GM23338 (cell line): Measurements from ENCODE around the gene FRMD4A. TPM values are rescaled to one million over a fixed set of nuclear protein-coding genes. Genes with fewer than 3 reads are reported as not detected.

ENCODE experiments used
- ATAC-seq: fragments of 200-7000 bp; cut with Tn5 transposase; 3 replicates; pipeline ENCODE4 v1.9.1; 2020
- DNase-seq: peaks from one replicate; pipeline ENCODE4 v3.0.0-alpha.2; 2015; ENCODE audit warnings: low spot score
- H2AFZ ChIP-seq: fragments of 200-600 bp; sonication (generic); 2 replicates; pipeline ENCODE4 v1.8.0; 2016; ENCODE audit warnings: antibody characterized with exemption, mild to moderate bottlenecking, moderate library complexity
- H3F3A ChIP-seq: fragments of 200-600 bp; sonication (generic); replicated peaks from 2 replicates; pipeline ENCODE4 v1.8.0; 2017; ENCODE audit warnings: antibody characterized with exemption, mixed run types, low read depth
- H3K27ac ChIP-seq: fragments of 200-600 bp; sonication (generic); 2 replicates; pipeline ENCODE4 v1.6.1; 2016; ENCODE audit warnings: low read depth
- H3K27me3 ChIP-seq: fragments of 200-600 bp; sonication (generic); 2 replicates; pipeline ENCODE4 v1.8.0; 2016; ENCODE audit warnings: mild to moderate bottlenecking, mixed run types, moderate library complexity; ENCODE audit not compliant: insufficient read depth
- H3K36me3 ChIP-seq: fragments of 200-600 bp; sonication (generic); 2 replicates; pipeline ENCODE4 v1.8.0; 2016; ENCODE audit warnings: mild to moderate bottlenecking; ENCODE audit not compliant: insufficient read depth
- H3K4me1 ChIP-seq: fragments of 200-600 bp; sonication (generic); 2 replicates; pipeline ENCODE4 v1.8.0; 2016; ENCODE audit warnings: mild to moderate bottlenecking, moderate library complexity; ENCODE audit not compliant: insufficient read depth
- H3K4me2 ChIP-seq: fragments of 200-600 bp; sonication (generic); 2 replicates; pipeline ENCODE4 v1.7.1; 2017; ENCODE audit warnings: mixed run types
- H3K4me3 ChIP-seq: fragments of 200-600 bp; sonication (generic); 2 replicates; pipeline ENCODE4 v1.6.1; 2016; ENCODE audit warnings: mixed run types
- H3K79me2 ChIP-seq: fragments of 200-600 bp; sonication (generic); replicated peaks from 2 replicates; pipeline ENCODE4 v1.8.0; 2017; ENCODE audit warnings: mild to moderate bottlenecking; ENCODE audit not compliant: insufficient read depth
- H3K9me2 ChIP-seq: fragments of 200-600 bp; sonication (generic); 2 replicates; pipeline ENCODE4 v1.8.0; 2017; ENCODE audit not compliant: insufficient read depth
- H4K20me1 ChIP-seq: fragments of 200-600 bp; sonication (generic); replicated peaks from 2 replicates; pipeline ENCODE4 v1.8.0; 2017; ENCODE audit warnings: mild to moderate bottlenecking; ENCODE audit not compliant: insufficient read depth
- H3K27ac Mint-ChIP-seq: 2 replicates; pipeline ENCODE4 v1.8.0; 2020; ENCODE audit warnings: inconsistent platforms, mild to moderate bottlenecking, moderate library complexity, mixed read lengths
- H3K27me3 Mint-ChIP-seq: 3 replicates; pipeline ENCODE4 v1.8.0; 2022; ENCODE audit warnings: low read depth, mild to moderate bottlenecking, moderate library complexity, mixed read lengths, inconsistent platforms; ENCODE audit not compliant: insufficient read depth, poor library complexity
- H3K36me3 Mint-ChIP-seq: 3 replicates; pipeline ENCODE4 v1.8.0; 2021; ENCODE audit warnings: low read depth, mild to moderate bottlenecking, inconsistent platforms, moderate library complexity, mixed read lengths
- H3K4me1 Mint-ChIP-seq: 3 replicates; pipeline ENCODE4 v1.8.0; 2020; ENCODE audit warnings: mild to moderate bottlenecking, inconsistent platforms, mixed read lengths
- H3K4me3 Mint-ChIP-seq: 3 replicates; pipeline ENCODE4 v1.8.0; 2021; ENCODE audit warnings: moderate library complexity, mild to moderate bottlenecking, inconsistent platforms, mixed read lengths
- H3K9me3 Mint-ChIP-seq: 3 replicates; pipeline ENCODE4 v1.8.0; 2020; ENCODE audit warnings: moderate library complexity, mild to moderate bottlenecking, inconsistent platforms, mixed read lengths
- CREB1 ChIP-seq: fragments of 250-450 bp; sonication (Bioruptor Pico); IDR thresholded peaks from 2 replicates; pipeline ENCODE4 v1.5.0; 2020; ENCODE audit warnings: low read depth, mild to moderate bottlenecking, moderate library complexity
- CTCF ChIP-seq, 2 experiments: fragments of 200-600 bp in 1 of 2; sonication (generic) in 1 of 2; conservative IDR thresholded peaks; 2 replicates each; pipeline versions ENCODE4 v1.5.1 to v1.6.1; 2016 to 2017; ENCODE audit warnings: antibody characterized with exemption in 2 of 2, low read depth in 2 of 2, mild to moderate bottlenecking in 2 of 2, moderate library complexity in 1 of 2
- ETS1 ChIP-seq: IDR thresholded peaks from 2 replicates; pipeline ENCODE4 v1.6.1; 2016; ENCODE audit warnings: antibody characterized with exemption
- EZH2 ChIP-seq: fragments of 200-600 bp; sonication (generic); IDR thresholded peaks from one replicate; pipeline ENCODE4 v1.8.0; 2017; ENCODE audit warnings: antibody characterized with exemption, mild to moderate bottlenecking, low read depth; ENCODE audit not compliant: unreplicated experiment
- EZH2phosphoT487 ChIP-seq: fragments of 200-600 bp; sonication (generic); IDR thresholded peaks from one replicate; pipeline ENCODE4 v1.8.1; 2018; ENCODE audit warnings: antibody characterized with exemption; ENCODE audit not compliant: unreplicated experiment
- JUNB ChIP-seq: IDR thresholded peaks from one replicate; pipeline ENCODE4 v1.6.1; 2016; ENCODE audit warnings: antibody characterized with exemption; ENCODE audit not compliant: unreplicated experiment
- NANOG ChIP-seq: IDR thresholded peaks from 2 replicates; pipeline ENCODE4 v1.6.1; 2016; ENCODE audit warnings: antibody characterized with exemption, borderline replicate concordance
- POLR2AphosphoS5 ChIP-seq: IDR thresholded peaks from 2 replicates; pipeline ENCODE4 v1.6.1; 2016; ENCODE audit warnings: antibody characterized with exemption, low read depth
- REST ChIP-seq: IDR thresholded peaks from one replicate; pipeline ENCODE4 v1.6.1; 2018; ENCODE audit warnings: antibody characterized with exemption; ENCODE audit not compliant: unreplicated experiment
- STAT1 ChIP-seq: IDR thresholded peaks from one replicate; pipeline ENCODE4 v1.6.1; 2016; ENCODE audit warnings: antibody characterized with exemption; ENCODE audit not compliant: unreplicated experiment
- ZNF114 ChIP-seq: fragments of 250-450 bp; sonication (Bioruptor Pico); IDR thresholded peaks from 2 replicates; pipeline ENCODE4 v1.5.0; 2020; ENCODE audit warnings: mild to moderate bottlenecking, moderate library complexity
- ZNF331 ChIP-seq: fragments of 250-450 bp; sonication (Bioruptor Pico); IDR thresholded peaks from 2 replicates; pipeline ENCODE4 v1.5.0; 2020; ENCODE audit warnings: low read depth, mild to moderate bottlenecking, moderate library complexity
- ZNF462 ChIP-seq: fragments of 250-450 bp; sonication (Bioruptor Pico); IDR thresholded peaks from 2 replicates; pipeline ENCODE4 v1.5.0; 2020; ENCODE audit warnings: mild to moderate bottlenecking, moderate library complexity
- polyA plus RNA-seq: library from polyadenylated mRNA; unstranded; fragments of >200 nt; fragmentation: Nextera tagmentation; extraction: Ambion mirVana; gene quantifications from 2 replicates; pipeline ENCODE4 v1.2.1, GENCODE V29; 2016
- total RNA-seq: library from RNA; depleted of rRNA; stranded (reverse); fragments of >200 nt; shearing (Covaris generic); gene quantifications from 2 replicates; pipeline ENCODE4 v1.2.3, GENCODE V29; 2014

The FRMD4A gene
- total and polyA plus RNA-seq, 2 experiments from 2014 or later = 14.0 to 20.1 TPM

- Histone ChIP-seq H3K79me2 (no peaks in the 10 kb centered on the region), H3K4me1 (no peaks in the 10 kb centered on the region), H3K9me2 (no peaks in the 10 kb centered on the region), H4K20me1 (no peaks in the 10 kb centered on the region), H3F3A (no peaks in the 10 kb centered on the region), H3K4me2 (no peak overlapping the region), H2AFZ (no peak overlapping the region), H3K36me3 (no peaks in the 10 kb centered on the region), H3K27me3 (no peaks in the 10 kb centered on the region), H3K27ac (no peak overlapping the region), H3K4me3 (no peak overlapping the region)
- no peak for TF ChIP-seq ETS1
- no peak for TF ChIP-seq EZH2phosphoT487
- TF ChIP-seq ZNF331 (CRISPR knock-in tag) = no peak
- TF ChIP-seq CTCF (conservative IDR thresholded peaks at IDR 0.05; ENCODE audit: low read depth in 2 of 2) = no peak
- no peak for TF ChIP-seq JUNB
- no peak for TF ChIP-seq NANOG
- no peak for TF ChIP-seq STAT1
- TF ChIP-seq CREB1 (CRISPR knock-in tag) = no peak
- TF ChIP-seq ZNF462 (CRISPR knock-in tag) = no peak
- TF ChIP-seq REST = no peak
- TF ChIP-seq EZH2 = no peak
- TF ChIP-seq ZNF114 (CRISPR knock-in tag) = no peak
- no peak for TF ChIP-seq POLR2AphosphoS5
- H3K4me3 Mint-ChIP-seq = no peak overlapping the region
- ATAC-seq = no peak
- no peak overlapping the region for H3K27ac Mint-ChIP-seq
- DNase-seq = no peak
- H3K4me1 Mint-ChIP-seq = peaks cover 9% of the 10 kb centered on the region; the same call in 2 of the 3 replicates
- no peaks in the 10 kb centered on the region for H3K36me3 Mint-ChIP-seq
- H3K9me3 Mint-ChIP-seq = no peaks in the 10 kb centered on the region
- H3K27me3 Mint-ChIP-seq = peaks cover 7% of the 10 kb centered on the region
Observed at GRCh38 chr10:13983035-13983434, 347.7 kb downstream of the FRMD4A start.
